B cell (primary cell): Measurements from ENCODE around the gene PPP2R2B.

Experiments used
- EZH2 ChIP-seq: IDR thresholded peaks from 2 replicates; pipeline ENCODE4 v1.6.1; 2012; ENCODE audit warnings: borderline replicate concordance, low read depth, mild to moderate bottlenecking, moderate library complexity, low read length; ENCODE audit not compliant: insufficient read depth, poor library complexity, severe bottlenecking
- TF ChIP-seq, protein P1 (sequence below): fragments of 200-600 bp; IDR thresholded peaks from one replicate; pipeline ENCODE4 v1.8.0; 2022; ENCODE audit warnings: antibody characterized with exemption, mild to moderate bottlenecking

DNA sequence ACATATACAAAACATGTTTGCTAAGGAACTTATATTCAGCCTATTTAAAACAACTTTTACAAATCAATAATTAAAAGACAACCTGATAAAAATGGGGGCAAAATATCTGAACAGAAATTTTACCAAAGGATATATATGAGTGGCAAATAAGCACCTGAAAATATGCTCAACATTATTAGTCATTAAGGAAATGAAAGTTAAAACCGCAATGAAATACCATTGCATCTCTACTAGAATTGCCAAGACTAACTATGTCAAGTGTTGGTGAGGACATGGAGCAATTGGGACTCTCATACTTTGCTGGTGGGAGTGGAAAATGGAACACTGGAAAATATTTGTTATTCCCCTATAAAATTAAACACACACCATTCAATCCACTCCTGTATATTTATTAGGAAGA, 26.3 kb upstream of the PPP2R2B start:
- TF ChIP-seq, protein P1, sequence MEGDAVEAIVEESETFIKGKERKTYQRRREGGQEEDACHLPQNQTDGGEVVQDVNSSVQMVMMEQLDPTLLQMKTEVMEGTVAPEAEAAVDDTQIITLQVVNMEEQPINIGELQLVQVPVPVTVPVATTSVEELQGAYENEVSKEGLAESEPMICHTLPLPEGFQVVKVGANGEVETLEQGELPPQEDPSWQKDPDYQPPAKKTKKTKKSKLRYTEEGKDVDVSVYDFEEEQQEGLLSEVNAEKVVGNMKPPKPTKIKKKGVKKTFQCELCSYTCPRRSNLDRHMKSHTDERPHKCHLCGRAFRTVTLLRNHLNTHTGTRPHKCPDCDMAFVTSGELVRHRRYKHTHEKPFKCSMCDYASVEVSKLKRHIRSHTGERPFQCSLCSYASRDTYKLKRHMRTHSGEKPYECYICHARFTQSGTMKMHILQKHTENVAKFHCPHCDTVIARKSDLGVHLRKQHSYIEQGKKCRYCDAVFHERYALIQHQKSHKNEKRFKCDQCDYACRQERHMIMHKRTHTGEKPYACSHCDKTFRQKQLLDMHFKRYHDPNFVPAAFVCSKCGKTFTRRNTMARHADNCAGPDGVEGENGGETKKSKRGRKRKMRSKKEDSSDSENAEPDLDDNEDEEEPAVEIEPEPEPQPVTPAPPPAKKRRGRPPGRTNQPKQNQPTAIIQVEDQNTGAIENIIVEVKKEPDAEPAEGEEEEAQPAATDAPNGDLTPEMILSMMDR = no peak
- no peak for TF ChIP-seq EZH2
